Esophagus squamous epithelium (tissue), 5 donors: ENCODE results near the gene INVS. TPM values are rescaled to one million over a fixed set of nuclear protein-coding genes. Genes with fewer than 3 reads are reported as not detected.

Experiments used
- DNase-seq: peaks from one replicate; lab custom pipeline; 2025; lab: John Stamatoyannopoulos, UW
- H3K27ac ChIP-seq, 4 donors: fragments of 200-600 bp; sonication (generic); one replicate each; pipeline ENCODE4 v1.5.1; 2016 to 2019; ENCODE audit warnings: mild to moderate bottlenecking in 1 of 4
- H3K27me3 ChIP-seq, 4 donors: fragments of 200-600 bp; sonication (generic); 1 replicate in 3 of 4; 2 replicates in 1 of 4; pipeline versions ENCODE4 v1.5.1 to v1.6.0; 2017 to 2021; ENCODE audit warnings: antibody characterized with exemption in 1 of 4
- H3K36me3 ChIP-seq, 3 donors: fragments of 200-600 bp; sonication (generic); one replicate each; pipeline ENCODE4 v1.5.1; 2016 to 2019
- H3K4me1 ChIP-seq, 3 donors: fragments of 200-600 bp; sonication (generic); one replicate each; pipeline ENCODE4 v1.5.1; 2017 to 2019
- H3K4me3 ChIP-seq, 4 donors: fragments of 200-600 bp; sonication (generic); 1 replicate in 3 of 4; 2 replicates in 1 of 4; pipeline ENCODE4 v1.5.1; 2016 to 2019; ENCODE audit warnings: mild to moderate bottlenecking in 2 of 4, moderate library complexity in 1 of 4
- H3K9me3 ChIP-seq, 3 donors: fragments of 200-600 bp; sonication (generic); one replicate each; pipeline ENCODE4 v1.5.1; 2016 to 2019
- CTCF ChIP-seq, 6 experiments: fragments of 450-650 bp in 4 of 6; fragments of 200-600 bp in 2 of 6; sonication (generic) in 2 of 6; IDR thresholded peaks; one replicate each; pipeline ENCODE4 v1.5.1; 2016 to 2019; ENCODE audit warnings: antibody characterized with exemption in 6 of 6, mild to moderate bottlenecking in 4 of 6, moderate library complexity in 4 of 6
- POLR2A ChIP-seq, 4 donors: fragments of 450-650 bp; IDR thresholded peaks; one replicate each; pipeline ENCODE4 v1.6.1; 2017; ENCODE audit warnings: antibody characterized with exemption in 4 of 4, mild to moderate bottlenecking in 4 of 4, moderate library complexity in 3 of 4
- WGBS, 2 donors: methylation state at CpG; one replicate each; pipeline ENCODE4 v1.1.5; 2018; 5-methylcytosine and 5-hydroxymethylcytosine counted together
- intact Hi-C: fragments of 100-400 bp; cut with DNase I; formaldehyde crosslinking; loops from one replicate; pipeline ENCODE4 v1.15.0; 2022
- total RNA-seq, 4 donors: library from RNA; depleted of rRNA; stranded (reverse); fragments of >200 nt; gene quantifications; one replicate each; pipeline ENCODE4 v1.1.0, GENCODE V29; 2016
- donor health status: DM: yes; HTN: yes; CAD: no.

The INVS gene
- total RNA-seq, 4 donors from 2014 or later = 8.9 to 24.4 (median 13.3) TPM

DNA sequence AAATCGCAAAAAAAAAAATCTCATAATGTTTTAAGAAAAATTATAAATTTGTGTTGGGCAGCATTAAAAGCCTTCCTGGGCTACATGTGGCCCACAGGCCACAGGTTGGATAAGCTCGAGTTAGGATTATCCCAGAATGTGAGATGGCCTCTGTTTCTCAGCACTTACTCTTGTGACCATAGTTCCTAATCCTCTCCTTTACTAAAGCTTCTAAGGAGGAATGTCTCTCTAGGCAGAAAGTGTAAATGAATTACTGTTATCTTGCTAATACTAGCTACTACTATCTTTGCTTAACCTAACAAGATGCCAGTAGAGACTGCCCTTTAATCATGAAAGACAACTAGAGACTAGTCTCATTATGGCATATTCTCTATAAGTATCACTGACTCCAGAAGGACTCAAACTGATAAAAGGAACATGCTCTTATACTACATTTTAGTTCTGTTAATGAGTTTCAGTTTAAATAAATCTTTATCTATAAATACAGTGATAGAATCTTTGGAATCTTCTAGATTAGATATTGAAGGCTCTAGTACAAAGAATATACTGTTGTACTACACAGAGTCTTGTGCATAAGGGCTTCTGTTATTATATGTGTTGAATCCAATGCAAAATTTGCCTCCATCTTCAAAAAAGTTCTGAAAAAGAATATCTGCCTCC lies 13.8 kb downstream of the INVS start:
- Histone ChIP-seq H3K27me3 (no peaks in the 10 kb centered on the region), H3K9me3 (no peaks in the 10 kb centered on the region), H3K4me1 (peaks cover 0 to 14% (median 12%) of the 10 kb centered on the region in 3 donors), H3K36me3 (peaks cover 0 to 16% (median 0%) of the 10 kb centered on the region in 3 donors), H3K27ac (no peak overlapping the region), H3K4me3 (no peak overlapping the region)
- 92 to 95% methylated on average over 2 of the region's 2 CpGs for WGBS, 2 donors
- no peak for DNase-seq
- intact Hi-C loops = no loop called here
- TF ChIP-seq POLR2A (IDR thresholded peaks at IDR 0.05) (no peak), CTCF (IDR thresholded peaks at IDR 0.05) (no peak)

GRCh38 chr9:100117316-100117715 lies 18.3 kb downstream of the INVS start:
- no peak for DNase-seq
- intact Hi-C loops = no loop called here
- no peak for TF ChIP-seq CTCF (IDR thresholded peaks at IDR 0.05)
- no peak for TF ChIP-seq POLR2A (IDR thresholded peaks at IDR 0.05)
- Histone ChIP-seq H3K27me3 (no peaks in the 10 kb centered on the region), H3K4me1 (no peaks in the 10 kb centered on the region), H3K36me3 (peaks cover 0 to 23% (median 0%) of the 10 kb centered on the region in 3 donors), H3K9me3 (no peaks in the 10 kb centered on the region), H3K27ac (no peak overlapping the region), H3K4me3 (no peak overlapping the region)
- WGBS, 2 donors = 97 to 98% methylated on average over 14 to 21 of the region's 25 CpGs

DNA sequence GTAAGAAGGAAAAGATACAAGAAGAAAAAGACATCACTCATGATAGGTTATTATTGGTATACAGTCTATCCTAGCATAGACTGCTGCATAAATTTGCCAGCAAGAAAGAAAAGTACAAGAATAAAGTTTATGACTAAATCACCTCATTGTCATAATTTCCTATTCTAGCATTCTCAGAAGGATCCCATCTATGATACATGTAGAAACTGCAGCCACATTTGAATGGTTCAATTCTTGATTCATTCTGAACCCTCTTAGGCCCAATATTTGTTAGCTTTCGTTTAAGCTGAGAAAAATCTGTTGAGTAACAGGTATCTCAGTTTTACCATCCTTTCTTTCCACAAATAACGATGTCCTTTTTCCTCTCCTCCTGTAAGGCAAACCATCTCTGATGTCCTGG lies 21.2 kb downstream of the INVS start:
- H3K9me3 ChIP-seq = no peaks in the 10 kb centered on the region
- WGBS, 2 donors = 81 to 82% methylated on average over 2 of the region's 2 CpGs
- no peaks in the 10 kb centered on the region for H3K4me1 ChIP-seq
- H3K36me3 ChIP-seq = peaks cover 0 to 31% (median 0%) of the 10 kb centered on the region in 3 donors
- no peak overlapping the region for H3K4me3 ChIP-seq
- intact Hi-C loops = no loop called here
- no peak overlapping the region for H3K27ac ChIP-seq
- TF ChIP-seq POLR2A (IDR thresholded peaks at IDR 0.05) = no peak
- TF ChIP-seq CTCF (IDR thresholded peaks at IDR 0.05) = no peak
- DNase-seq = no peak
- no peaks in the 10 kb centered on the region for H3K27me3 ChIP-seq

DNA sequence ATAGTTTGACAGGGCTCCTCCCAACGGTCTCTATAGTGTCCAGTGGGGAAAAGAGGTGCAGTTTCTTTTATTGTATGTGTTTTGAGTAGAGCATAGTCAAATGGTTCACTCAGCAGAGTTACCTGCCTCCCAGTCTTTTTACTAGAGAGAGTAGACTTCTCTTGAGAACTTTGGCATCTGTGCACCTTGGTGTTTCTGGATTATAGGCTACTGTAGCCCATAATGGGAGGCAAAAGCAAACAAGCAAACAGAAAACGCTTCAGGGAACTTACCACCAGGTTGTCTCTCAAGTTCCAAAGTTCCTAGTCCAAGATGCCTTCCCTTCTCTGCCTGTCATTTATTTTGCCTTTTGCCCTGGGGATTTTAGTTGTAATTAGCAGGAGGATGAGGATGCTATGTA lies 26.2 kb downstream of the INVS start:
- WGBS, 2 donors = 88 to 100% methylated on average over 2 of the region's 2 CpGs
- no peak overlapping the region for H3K27ac ChIP-seq
- H3K36me3 ChIP-seq = peaks cover 0 to 26% (median 0%) of the 10 kb centered on the region in 3 donors
- intact Hi-C loops = no loop called here
- no peak overlapping the region for H3K4me3 ChIP-seq
- H3K9me3 ChIP-seq = no peaks in the 10 kb centered on the region
- H3K27me3 ChIP-seq = no peaks in the 10 kb centered on the region
- TF ChIP-seq CTCF (IDR thresholded peaks at IDR 0.05) (no peak), POLR2A (IDR thresholded peaks at IDR 0.05) (no peak)
- DNase-seq = no peak
- no peaks in the 10 kb centered on the region for H3K4me1 ChIP-seq

DNA sequence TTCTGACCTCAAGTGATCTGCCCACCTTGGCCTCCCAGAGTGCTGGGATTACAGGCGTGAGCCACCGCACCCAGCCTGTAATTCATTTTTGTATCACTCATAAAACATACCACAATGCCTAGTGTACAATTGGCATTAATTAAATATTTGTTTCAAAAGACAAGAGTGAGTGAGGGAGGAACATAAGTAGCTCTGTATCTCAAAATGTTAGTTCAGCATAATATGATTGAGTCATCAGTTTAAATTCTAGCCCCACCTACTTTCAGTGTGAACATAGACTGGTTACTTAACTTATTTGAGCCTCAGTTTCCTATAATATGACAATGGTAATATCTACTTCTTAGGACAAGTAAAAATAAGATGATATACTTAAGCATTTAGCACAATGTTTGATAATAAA lies 26.9 kb downstream of the INVS start:
- no peak overlapping the region for H3K27ac ChIP-seq
- WGBS, 2 donors = 74 to 84% methylated on average over 2 of the region's 2 CpGs
- DNase-seq = no peak
- H3K4me1 ChIP-seq = no peaks in the 10 kb centered on the region
- H3K27me3 ChIP-seq = no peaks in the 10 kb centered on the region
- H3K9me3 ChIP-seq = no peaks in the 10 kb centered on the region
- no peak overlapping the region for H3K4me3 ChIP-seq
- intact Hi-C loops = no loop called here
- TF ChIP-seq POLR2A (IDR thresholded peaks at IDR 0.05) = no peak
- H3K36me3 ChIP-seq = peaks cover 0 to 24% (median 0%) of the 10 kb centered on the region in 3 donors
